ENCODE results near the gene STX4. TPM values are rescaled to one million over a fixed set of nuclear protein-coding genes. Genes with fewer than 3 reads are reported as not detected.

Gene STX4
- total RNA-seq, 4 donors from 2014 or later, result 36.8 to 54.0 (median 41.0) TPM

GRCh38 chr16:31002862-31003341 is 30.5 kb upstream of the STX4 start:
- WGBS, result 80% methylated on average over 8 of the region's 9 CpGs

GRCh38 chr16:31003744-31004143 is 29.6 kb upstream of the STX4 start:
- no peak for TF ChIP-seq POLR2AphosphoS5 (IDR thresholded peaks at IDR 0.05)
- TF ChIP-seq CTCF (IDR thresholded peaks at IDR 0.05), result no peak
- TF ChIP-seq POLR2A (IDR thresholded peaks at IDR 0.05; ENCODE audit: low read depth), result no peak
- no peak for TF ChIP-seq EP300 (IDR thresholded peaks at IDR 0.05)
- intact Hi-C loops (cut with DNase I), result no loop called here
- Histone ChIP-seq H3K36me3 (no peaks in the 10 kb centered on the region), H3K9me3 (no peaks in the 10 kb centered on the region), H3K27ac (replicated peaks in 1 of 4) (no peak overlapping the region), H3K27me3 (peaks cover 0 to 29% (median 3%) of the 10 kb centered on the region in 4 donors), H3K4me3 (no peak overlapping the region), H3K4me1 (no peaks in the 10 kb centered on the region)
- WGBS, result 93% methylated on average over 6 of the region's 6 CpGs
- DNase-seq (ENCODE audit: extremely low spot score), result no peak

More at GRCh38 chr16:31002862-31003341, 30.5 kb upstream of the STX4 start:
- Histone ChIP-seq H3K27me3 (peaks cover 0 to 20% (median 0%) of the 10 kb centered on the region in 4 donors), H3K36me3 (no peaks in the 10 kb centered on the region), H3K27ac (replicated peaks in 1 of 4) (no peak overlapping the region), H3K4me1 (peaks cover 0 to 3% (median under 1%) of the 10 kb centered on the region in 4 donors), H3K4me3 (no peak overlapping the region), H3K9me3 (no peaks in the 10 kb centered on the region)
- intact Hi-C loops (cut with DNase I), result no loop called here
- no peak for DNase-seq (ENCODE audit: extremely low spot score)
- TF ChIP-seq POLR2AphosphoS5 (IDR thresholded peaks at IDR 0.05) (no peak), POLR2A (IDR thresholded peaks at IDR 0.05; ENCODE audit: low read depth) (no peak), CTCF (IDR thresholded peaks at IDR 0.05) (no peak), EP300 (IDR thresholded peaks at IDR 0.05) (no peak)

- no peak overlapping the region for H3K27ac ChIP-seq (replicated peaks in 1 of 4)
- DNase-seq (ENCODE audit: extremely low spot score), result no peak
- H3K4me1 ChIP-seq, result no peaks in the 10 kb centered on the region
- TF ChIP-seq POLR2A (IDR thresholded peaks at IDR 0.05; ENCODE audit: low read depth) (no peak), CTCF (IDR thresholded peaks at IDR 0.05) (no peak), POLR2AphosphoS5 (IDR thresholded peaks at IDR 0.05) (no peak), EP300 (IDR thresholded peaks at IDR 0.05) (no peak)
- H3K9me3 ChIP-seq, result no peaks in the 10 kb centered on the region
- H3K27me3 ChIP-seq, result peaks cover 0 to 38% (median 4%) of the 10 kb centered on the region in 4 donors
- no peak overlapping the region for H3K4me3 ChIP-seq
- 83% methylated on average over 2 of the region's 2 CpGs for WGBS
- intact Hi-C loops (cut with DNase I), result no loop called here
- H3K36me3 ChIP-seq, result no peaks in the 10 kb centered on the region
These were observed 28.7 kb upstream of the STX4 start for GRCh38 chr16:31004658-31005057.

- no peak for TF ChIP-seq CTCF (IDR thresholded peaks at IDR 0.05)
- no peak for TF ChIP-seq EP300 (IDR thresholded peaks at IDR 0.05)
- TF ChIP-seq POLR2AphosphoS5 (IDR thresholded peaks at IDR 0.05), result no peak
- TF ChIP-seq POLR2A (IDR thresholded peaks at IDR 0.05; ENCODE audit: low read depth), result no peak
- Histone ChIP-seq H3K9me3 (no peaks in the 10 kb centered on the region), H3K4me3 (no peak overlapping the region), H3K27me3 (peaks cover 0 to 46% (median 6%) of the 10 kb centered on the region in 4 donors), H3K36me3 (no peaks in the 10 kb centered on the region), H3K27ac (replicated peaks in 1 of 4) (no peak overlapping the region), H3K4me1 (peaks cover 0 to 7% (median 3%) of the 10 kb centered on the region in 4 donors)
- intact Hi-C loops (cut with DNase I), result no loop called here
- no peak for DNase-seq (ENCODE audit: extremely low spot score)
- WGBS, result 73% methylated on average over 16 of the region's 16 CpGs
These were observed 27.8 kb upstream of the STX4 start for GRCh38 chr16:31005350-31006085.

All from esophagus muscularis mucosa (tissue), 4 donors.